Cardiac muscle cell (in vitro differentiated cells and primary cell): ENCODE results near the gene SLC27A5. TPM values are rescaled to one million over a fixed set of nuclear protein-coding genes. Genes with fewer than 3 reads are reported as not detected.
A peak's percentile ranks its signal among the peaks of the same experiment; 100 is the strongest.

Source experiments
- DNase-seq, 2 donors: peaks; one replicate each; pipeline versions ENCODE4 v3.0.0 to v3.0.0-alpha.2; 2010 to 2017; ENCODE audit warnings: low read depth in 1 of 2, low spot score in 1 of 2
- H3K27ac ChIP-seq: fragments of 200-600 bp; sonication (generic); 2 replicates; pipeline ENCODE4 v1.5.1; 2016
- H3K27me3 ChIP-seq: fragments of 200-600 bp; sonication (generic); 2 replicates; pipeline ENCODE4 v1.6.0; 2016; ENCODE audit warnings: control low read depth
- H3K36me3 ChIP-seq: fragments of 200-600 bp; sonication (generic); 2 replicates; pipeline ENCODE4 v1.5.1; 2016; ENCODE audit warnings: control low read depth
- H3K4me1 ChIP-seq: fragments of 200-600 bp; sonication (generic); 2 replicates; pipeline ENCODE4 v1.8.1; 2017; ENCODE audit warnings: low read depth, mild to moderate bottlenecking, mixed run types
- H3K4me3 ChIP-seq: fragments of 200-600 bp; sonication (generic); 2 replicates; pipeline ENCODE4 v1.5.1; 2016; ENCODE audit warnings: mild to moderate bottlenecking
- H3K9me3 ChIP-seq: fragments of 200-600 bp; sonication (generic); 2 replicates; pipeline ENCODE4 v1.5.1; 2017; ENCODE audit warnings: low read depth, mild to moderate bottlenecking, control low read depth
- CTCF ChIP-seq: IDR thresholded peaks from 2 replicates; pipeline ENCODE4 v1.5.1; 2012; ENCODE audit warnings: low read depth, mild to moderate bottlenecking, low read length
- polyA plus RNA-seq: library from polyadenylated mRNA; unstranded; fragments of >200 nt; fragmentation: Nextera tagmentation; extraction: Ambion mirVana; gene quantifications from 2 replicates; pipeline ENCODE4 v1.2.1, GENCODE V29; 2016
- total RNA-seq: library from RNA; depleted of rRNA; stranded (reverse); fragments of >200 nt; gene quantifications from 2 replicates; pipeline ENCODE4 v1.2.3, GENCODE V29; 2016

SLC27A5 gene
- total and polyA plus RNA-seq, 2 experiments from 2014 or later = 22.5 to 23.9 TPM

DNA sequence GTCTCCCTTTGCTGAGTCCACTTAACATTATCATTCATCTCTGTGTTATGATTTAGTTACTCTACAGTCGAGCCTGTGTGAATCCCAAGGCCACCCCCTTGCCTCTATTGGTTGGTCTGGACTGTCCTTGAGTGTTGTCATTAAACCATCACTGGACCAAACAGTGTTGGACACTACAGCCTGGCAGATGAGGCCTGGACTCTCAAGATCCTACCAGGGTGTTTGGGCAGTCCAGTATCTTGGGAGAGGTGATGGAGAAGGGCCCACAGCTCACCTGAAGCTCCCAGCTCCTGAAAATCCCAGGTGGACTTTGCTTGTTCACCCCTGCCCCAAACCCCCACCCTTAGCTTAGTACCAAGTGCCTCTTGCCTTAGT is 39.3 kb upstream of the SLC27A5 start:
- Histone ChIP-seq H3K36me3 (peaks cover 48% of the 10 kb centered on the region), H3K4me1 (peaks cover 19% of the 10 kb centered on the region), H3K27me3 (no peaks in the 10 kb centered on the region), H3K4me3 (no peak overlapping the region), H3K9me3 (no peaks in the 10 kb centered on the region), H3K27ac (no peak overlapping the region)
- DNase-seq = no peak
- no peak for TF ChIP-seq CTCF

GRCh38 chr19:58550362-58551122 is 38.8 kb upstream of the SLC27A5 start:
- DNase-seq = no peak
- peaks cover 47% of the 10 kb centered on the region for H3K36me3 ChIP-seq
- no peak for TF ChIP-seq CTCF
- no peaks in the 10 kb centered on the region for H3K27me3 ChIP-seq
- peaks cover 24% of the 10 kb centered on the region for H3K4me1 ChIP-seq
- H3K27ac ChIP-seq = no peak overlapping the region
- no peaks in the 10 kb centered on the region for H3K9me3 ChIP-seq
- H3K4me3 ChIP-seq = no peak overlapping the region

DNA sequence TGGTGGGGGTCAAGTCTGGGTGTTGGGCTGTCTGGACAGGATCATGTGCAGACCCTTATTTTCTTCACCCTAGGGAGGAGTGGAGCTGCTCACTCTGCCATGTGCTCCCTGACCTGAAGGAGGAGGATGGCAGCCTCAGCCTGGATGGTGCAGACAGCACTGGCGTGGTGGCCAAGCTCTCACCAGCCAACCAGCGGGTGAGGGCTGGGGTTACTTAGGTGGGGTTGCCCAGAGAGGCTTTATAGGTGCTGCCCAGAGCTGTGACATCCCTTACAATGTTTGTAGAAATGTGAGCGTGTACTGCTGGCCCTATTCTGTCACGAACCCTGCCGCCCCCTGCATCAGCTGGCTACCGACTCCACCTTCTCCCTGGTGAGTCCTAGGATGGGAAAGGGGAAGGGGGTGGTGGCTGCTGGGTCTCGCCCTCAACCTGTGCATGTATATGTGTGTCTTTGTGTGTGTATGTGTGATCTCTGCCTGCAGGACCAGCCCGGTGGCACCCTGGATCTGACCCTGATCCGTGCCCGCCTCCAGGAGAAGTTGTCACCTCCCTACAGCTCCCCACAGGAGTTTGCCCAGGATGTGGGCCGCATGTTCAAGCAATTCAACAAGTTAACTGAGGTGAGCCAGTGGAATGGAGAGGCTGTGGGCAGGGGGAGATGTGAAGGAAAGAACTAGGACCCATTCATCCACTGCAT is 38.0 kb upstream of the SLC27A5 start:
- no peak for TF ChIP-seq CTCF
- H3K36me3 ChIP-seq = peaks cover 47% of the 10 kb centered on the region
- H3K9me3 ChIP-seq = no peaks in the 10 kb centered on the region

DNA sequence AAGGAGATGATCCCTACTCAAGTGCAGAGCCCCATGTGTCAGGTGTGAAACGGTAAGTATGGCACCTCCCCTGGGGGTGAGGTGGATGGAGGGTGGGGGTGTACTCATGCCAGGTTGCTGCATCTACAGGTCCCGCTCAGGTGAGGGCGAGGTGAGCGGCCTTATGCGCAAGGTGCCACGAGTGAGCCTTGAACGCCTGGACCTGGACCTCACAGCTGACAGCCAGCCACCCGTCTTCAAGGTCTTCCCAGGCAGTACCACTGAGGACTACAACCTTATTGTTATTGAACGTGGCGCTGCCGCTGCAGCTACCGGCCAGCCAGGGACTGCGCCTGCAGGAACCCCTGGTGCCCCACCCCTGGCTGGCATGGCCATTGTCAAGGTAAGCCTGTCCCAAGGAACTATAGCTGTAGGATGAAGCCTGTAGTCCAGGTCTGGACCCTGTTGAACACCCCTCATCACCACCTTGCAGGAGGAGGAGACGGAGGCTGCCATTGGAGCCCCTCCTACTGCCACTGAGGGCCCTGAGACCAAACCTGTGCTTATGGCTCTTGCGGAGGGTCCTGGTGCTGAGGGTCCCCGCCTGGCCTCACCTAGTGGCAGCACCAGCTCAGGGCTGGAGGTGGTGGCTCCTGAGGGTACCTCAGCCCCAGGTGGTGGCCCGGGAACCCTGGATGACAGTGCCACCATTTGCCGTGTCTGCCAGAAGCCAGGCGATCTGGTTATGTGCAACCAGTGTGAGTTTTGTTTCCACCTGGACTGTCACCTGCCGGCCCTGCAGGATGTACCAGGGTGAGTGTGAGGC is 37.3 kb upstream of the SLC27A5 start:
- H3K9me3 ChIP-seq = no peaks in the 10 kb centered on the region
- peaks cover 19% of the 10 kb centered on the region for H3K4me1 ChIP-seq
- DNase-seq = no peak
- TF ChIP-seq CTCF = no peak
- H3K27ac ChIP-seq = peak overlapping the region; percentile 33
- H3K36me3 ChIP-seq = peaks cover 47% of the 10 kb centered on the region
- H3K4me3 ChIP-seq = no peak overlapping the region
- H3K27me3 ChIP-seq = no peaks in the 10 kb centered on the region

More for the DNA sequence above, 38.0 kb upstream of the SLC27A5 start:
- Histone ChIP-seq H3K27ac (no peak overlapping the region), H3K4me3 (no peak overlapping the region), H3K27me3 (no peaks in the 10 kb centered on the region), H3K4me1 (peaks cover 21% of the 10 kb centered on the region)
- DNase-seq = no peak
